Nephron progenitor cell (in vitro differentiated cells): ENCODE measurements around the gene PPP1R37.

Experiments
- DNase-seq: peaks from one replicate; pipeline ENCODE4 v3.0.0; 2021
- H3K27ac Mint-ChIP-seq: 2 replicates; pipeline ENCODE4 v1.8.0; 2021; ENCODE audit warnings: mild to moderate bottlenecking, moderate library complexity, mixed read lengths
- H3K27me3 Mint-ChIP-seq: 2 replicates; pipeline ENCODE4 v1.8.0; 2021; ENCODE audit warnings: mild to moderate bottlenecking, low read depth, mixed read lengths; ENCODE audit not compliant: poor library complexity
- H3K36me3 Mint-ChIP-seq: 2 replicates; pipeline ENCODE4 v1.8.0; 2021; ENCODE audit warnings: low read depth, mixed read lengths
- H3K4me1 Mint-ChIP-seq: 2 replicates; pipeline ENCODE4 v1.8.0; 2021; ENCODE audit warnings: mixed read lengths
- H3K4me3 Mint-ChIP-seq: 2 replicates; pipeline ENCODE4 v1.8.0; 2021; ENCODE audit warnings: mild to moderate bottlenecking, moderate library complexity, mixed read lengths
- H3K9me3 Mint-ChIP-seq: 2 replicates; pipeline ENCODE4 v1.8.0; 2021; ENCODE audit warnings: mild to moderate bottlenecking, moderate library complexity, mixed read lengths
- TF ChIP-seq, protein P1 (sequence below): fragments of 200-600 bp; sonication (generic); IDR thresholded peaks from 2 replicates; pipeline ENCODE4 v1.5.0; 2021; ENCODE audit warnings: antibody characterized with exemption

Gene PPP1R37

DNA sequence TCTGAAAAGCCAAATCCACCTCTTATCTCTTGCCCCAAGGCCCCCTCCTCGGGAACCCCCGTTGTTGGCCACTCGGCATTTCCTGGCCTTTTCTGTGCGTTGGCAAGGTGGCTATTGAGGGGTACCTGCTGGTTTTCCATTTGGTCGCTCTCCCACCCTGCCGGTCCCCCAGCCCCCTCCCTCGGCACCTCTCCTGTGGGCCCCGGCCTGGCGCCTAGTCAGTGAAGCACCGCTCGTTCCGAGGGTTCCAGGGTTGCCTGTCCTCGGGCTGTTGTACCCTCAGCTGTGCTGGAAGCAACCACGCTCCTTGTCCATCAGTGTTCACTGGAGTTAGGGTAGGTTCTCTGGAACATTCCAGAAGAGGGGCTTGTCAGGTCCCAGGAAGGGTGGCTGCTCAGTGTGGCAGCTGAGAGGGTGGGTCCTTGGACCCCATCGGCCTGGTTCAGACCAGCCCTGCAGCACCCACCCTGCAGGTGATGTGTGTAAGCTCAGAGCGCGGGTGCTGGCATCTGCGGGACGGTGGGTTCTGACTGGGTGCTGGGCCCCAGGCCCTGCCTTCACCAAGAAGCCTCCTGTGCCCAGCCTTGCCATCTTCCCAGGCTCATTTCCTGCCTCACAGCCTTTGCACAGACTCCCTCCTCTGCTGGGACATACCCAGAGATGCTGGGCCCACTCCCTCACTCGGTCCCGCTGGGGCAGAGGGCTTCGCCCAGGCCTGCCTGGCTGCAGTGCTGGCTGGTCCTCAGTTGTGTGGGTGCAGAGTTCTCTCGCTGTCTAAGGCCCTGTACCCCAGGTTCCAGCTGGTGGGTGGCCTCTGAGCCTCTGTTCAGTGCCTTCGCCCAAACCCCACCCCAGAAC lies 46.5 kb downstream of the PPP1R37 start:
- no peak for DNase-seq
- H3K36me3 Mint-ChIP-seq: peaks cover 19% of the 10 kb centered on the region
- H3K4me3 Mint-ChIP-seq: no peak overlapping the region
- TF ChIP-seq, protein P1, sequence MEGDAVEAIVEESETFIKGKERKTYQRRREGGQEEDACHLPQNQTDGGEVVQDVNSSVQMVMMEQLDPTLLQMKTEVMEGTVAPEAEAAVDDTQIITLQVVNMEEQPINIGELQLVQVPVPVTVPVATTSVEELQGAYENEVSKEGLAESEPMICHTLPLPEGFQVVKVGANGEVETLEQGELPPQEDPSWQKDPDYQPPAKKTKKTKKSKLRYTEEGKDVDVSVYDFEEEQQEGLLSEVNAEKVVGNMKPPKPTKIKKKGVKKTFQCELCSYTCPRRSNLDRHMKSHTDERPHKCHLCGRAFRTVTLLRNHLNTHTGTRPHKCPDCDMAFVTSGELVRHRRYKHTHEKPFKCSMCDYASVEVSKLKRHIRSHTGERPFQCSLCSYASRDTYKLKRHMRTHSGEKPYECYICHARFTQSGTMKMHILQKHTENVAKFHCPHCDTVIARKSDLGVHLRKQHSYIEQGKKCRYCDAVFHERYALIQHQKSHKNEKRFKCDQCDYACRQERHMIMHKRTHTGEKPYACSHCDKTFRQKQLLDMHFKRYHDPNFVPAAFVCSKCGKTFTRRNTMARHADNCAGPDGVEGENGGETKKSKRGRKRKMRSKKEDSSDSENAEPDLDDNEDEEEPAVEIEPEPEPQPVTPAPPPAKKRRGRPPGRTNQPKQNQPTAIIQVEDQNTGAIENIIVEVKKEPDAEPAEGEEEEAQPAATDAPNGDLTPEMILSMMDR: no peak
- peaks cover 37% of the 10 kb centered on the region for H3K4me1 Mint-ChIP-seq
- peak overlapping the region; percentile 57 for H3K27ac Mint-ChIP-seq
- no peaks in the 10 kb centered on the region for H3K27me3 Mint-ChIP-seq
- H3K9me3 Mint-ChIP-seq: no peaks in the 10 kb centered on the region

DNA sequence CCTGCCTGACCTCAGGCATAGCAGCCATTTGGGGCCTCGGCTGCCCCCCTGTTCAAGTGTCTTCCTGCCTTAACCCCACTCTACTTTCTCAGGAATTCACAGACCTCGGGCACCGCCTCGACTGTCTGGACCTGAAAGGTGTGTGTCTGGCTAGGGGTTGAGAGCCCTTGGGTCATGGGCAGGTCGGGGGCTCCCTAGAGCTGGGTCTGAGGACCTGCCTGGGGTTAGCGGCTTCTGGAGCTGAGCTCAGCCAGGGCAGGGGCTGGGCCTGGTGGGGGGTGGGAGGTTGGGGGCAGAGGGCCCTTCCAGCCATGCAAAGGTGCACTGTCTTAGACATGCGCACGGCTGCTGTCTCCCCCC lies 47.1 kb downstream of the PPP1R37 start:
- no peak overlapping the region for H3K4me3 Mint-ChIP-seq
- DNase-seq: no peak
- H3K36me3 Mint-ChIP-seq: peaks cover 19% of the 10 kb centered on the region
- H3K27me3 Mint-ChIP-seq: no peaks in the 10 kb centered on the region
- TF ChIP-seq, protein P1: no peak
- H3K9me3 Mint-ChIP-seq: no peaks in the 10 kb centered on the region
- H3K4me1 Mint-ChIP-seq: peaks cover 34% of the 10 kb centered on the region
- no peak overlapping the region for H3K27ac Mint-ChIP-seq

DNA sequence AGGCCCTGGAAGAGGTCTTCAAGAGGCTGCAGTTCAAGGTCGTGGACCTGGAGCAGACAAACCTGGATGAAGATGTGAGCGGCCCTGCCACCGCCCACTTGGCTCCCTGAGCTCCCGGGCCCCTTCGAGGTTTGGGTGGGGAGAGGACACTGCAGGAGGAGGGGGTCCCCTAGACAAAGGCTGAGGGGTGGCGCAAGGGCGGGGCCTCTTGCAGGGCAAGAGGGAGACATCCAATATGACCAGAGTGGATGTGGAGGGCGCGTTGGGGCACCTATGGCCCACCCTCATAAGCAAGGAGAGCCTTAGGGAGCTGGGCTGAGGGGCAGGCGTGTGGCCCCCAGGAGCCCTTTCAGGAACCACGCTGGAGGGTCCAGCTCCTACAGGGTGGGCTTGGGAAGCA lies 47.6 kb downstream of the PPP1R37 start:
- H3K36me3 Mint-ChIP-seq: peaks cover 19% of the 10 kb centered on the region
- no peaks in the 10 kb centered on the region for H3K9me3 Mint-ChIP-seq
- TF ChIP-seq, protein P1: no peak
- peak overlapping the region; percentile 66 for H3K27ac Mint-ChIP-seq
- no peak for DNase-seq
- no peak overlapping the region for H3K4me3 Mint-ChIP-seq
- H3K27me3 Mint-ChIP-seq: no peaks in the 10 kb centered on the region
- H3K4me1 Mint-ChIP-seq: peaks cover 34% of the 10 kb centered on the region

DNA sequence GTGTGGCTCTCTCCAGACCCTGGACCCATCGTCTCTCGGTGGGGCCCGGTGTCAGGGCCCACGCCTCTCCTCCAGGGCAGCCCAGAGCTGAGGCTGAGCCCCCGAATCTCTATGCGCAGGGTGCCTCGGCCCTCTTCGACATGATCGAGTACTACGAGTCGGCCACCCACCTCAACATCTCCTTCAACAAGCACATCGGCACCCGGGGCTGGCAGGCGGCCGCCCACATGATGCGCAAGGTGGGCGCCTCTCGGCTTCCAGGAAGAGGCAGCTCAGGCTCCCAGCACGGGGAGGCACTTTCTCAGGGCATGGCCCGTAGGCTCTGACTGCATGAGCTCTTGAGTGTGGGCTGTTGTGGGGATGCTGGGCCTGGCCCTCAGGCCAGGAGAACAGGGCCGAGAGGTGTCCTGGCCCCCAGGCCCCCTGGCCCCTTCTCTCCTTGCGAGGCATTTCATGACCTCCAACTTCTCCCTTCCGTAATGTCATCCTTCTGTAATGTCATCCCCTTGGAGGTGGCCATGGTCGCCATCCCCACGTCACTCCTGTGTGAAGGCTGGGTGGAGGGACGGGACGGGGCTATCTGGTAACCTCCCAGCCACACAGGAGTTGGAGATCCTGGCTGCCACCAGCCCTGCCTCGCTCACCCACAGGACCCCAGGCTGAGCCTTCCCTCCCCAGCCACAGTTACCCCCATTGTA lies 48.4 kb downstream of the PPP1R37 start:
- Mint-ChIP-seq H3K4me3 (no peak overlapping the region), H3K27me3 (no peaks in the 10 kb centered on the region), H3K27ac (peak overlapping the region; percentile 51), H3K4me1 (peaks cover 33% of the 10 kb centered on the region), H3K36me3 (peaks cover 19% of the 10 kb centered on the region), H3K9me3 (no peaks in the 10 kb centered on the region)
- DNase-seq: no peak
- TF ChIP-seq, protein P1: no peak

DNA sequence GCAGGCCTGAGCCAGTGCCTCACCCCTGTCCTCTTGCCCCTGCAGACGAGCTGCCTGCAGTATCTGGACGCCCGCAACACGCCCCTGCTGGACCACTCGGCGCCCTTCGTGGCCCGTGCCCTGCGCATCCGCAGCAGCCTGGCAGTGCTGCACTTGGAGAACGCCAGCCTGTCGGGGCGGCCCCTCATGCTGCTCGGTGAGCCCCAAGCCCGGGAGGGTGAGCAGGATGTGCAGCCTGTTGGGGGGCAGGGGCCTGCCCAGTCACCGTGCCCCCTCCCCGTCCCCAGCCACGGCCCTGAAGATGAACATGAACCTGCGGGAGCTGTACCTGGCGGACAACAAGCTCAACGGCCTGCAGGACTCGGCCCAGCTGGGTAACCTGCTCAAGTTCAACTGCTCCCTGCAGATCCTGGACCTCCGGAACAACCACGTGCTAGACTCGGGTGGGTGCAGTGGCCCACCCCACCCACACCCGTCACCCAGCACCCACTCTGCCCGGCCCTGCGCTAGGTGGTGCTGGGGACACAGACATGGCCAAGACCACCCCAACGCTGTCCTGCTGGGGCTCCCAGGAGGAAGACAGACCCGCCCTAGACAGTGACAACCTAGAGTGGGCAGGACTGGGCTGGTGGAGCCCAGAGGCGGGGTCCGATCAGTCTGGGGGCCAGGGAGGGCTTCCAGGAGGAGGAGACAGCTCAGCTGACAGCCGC lies 49.2 kb downstream of the PPP1R37 start:
- Mint-ChIP-seq H3K4me1 (peaks cover 33% of the 10 kb centered on the region), H3K27me3 (no peaks in the 10 kb centered on the region), H3K27ac (peak overlapping the region; percentile 93), H3K4me3 (no peak overlapping the region), H3K36me3 (peaks cover 19% of the 10 kb centered on the region), H3K9me3 (no peaks in the 10 kb centered on the region)
- DNase-seq: no peak
- TF ChIP-seq, protein P1: no peak
